GM12873 (cell line): Measurements from ENCODE around the gene LMBR1L.
A peak's percentile ranks its signal among the peaks of the same experiment; 100 is the strongest.

Source experiments
- CTCF ChIP-seq: IDR thresholded peaks from 2 replicates; pipeline ENCODE4 v1.5.1; 2012; ENCODE audit warnings: low read depth, mild to moderate bottlenecking, moderate library complexity, low read length, control low read depth; ENCODE audit not compliant: insufficient read depth; ENCODE audit errors: missing control alignments

Gene LMBR1L

GRCh38 chr12:49130151-49131050 lies 19.8 kb upstream of the LMBR1L start:
- TF ChIP-seq CTCF = peak; percentile 99

- no peak for TF ChIP-seq CTCF
Measured at GRCh38 chr12:49129332-49130150, 18.9 kb upstream of the LMBR1L start.

- no peak for TF ChIP-seq CTCF
Measured at GRCh38 chr12:49126852-49127763, 16.5 kb upstream of the LMBR1L start.

- peak; percentile 49 for TF ChIP-seq CTCF
Measured at GRCh38 chr12:49121047-49121696, 10.5 kb upstream of the LMBR1L start.

- no peak for TF ChIP-seq CTCF
Measured at GRCh38 chr12:49111206-49111605, 559 bp upstream of the LMBR1L start.

GRCh38 chr12:49109641-49110463 lies 795 bp downstream of the LMBR1L start:
- no peak for TF ChIP-seq CTCF
